Measurements from ENCODE around the gene ENPP7.

ENPP7 gene

DNA sequence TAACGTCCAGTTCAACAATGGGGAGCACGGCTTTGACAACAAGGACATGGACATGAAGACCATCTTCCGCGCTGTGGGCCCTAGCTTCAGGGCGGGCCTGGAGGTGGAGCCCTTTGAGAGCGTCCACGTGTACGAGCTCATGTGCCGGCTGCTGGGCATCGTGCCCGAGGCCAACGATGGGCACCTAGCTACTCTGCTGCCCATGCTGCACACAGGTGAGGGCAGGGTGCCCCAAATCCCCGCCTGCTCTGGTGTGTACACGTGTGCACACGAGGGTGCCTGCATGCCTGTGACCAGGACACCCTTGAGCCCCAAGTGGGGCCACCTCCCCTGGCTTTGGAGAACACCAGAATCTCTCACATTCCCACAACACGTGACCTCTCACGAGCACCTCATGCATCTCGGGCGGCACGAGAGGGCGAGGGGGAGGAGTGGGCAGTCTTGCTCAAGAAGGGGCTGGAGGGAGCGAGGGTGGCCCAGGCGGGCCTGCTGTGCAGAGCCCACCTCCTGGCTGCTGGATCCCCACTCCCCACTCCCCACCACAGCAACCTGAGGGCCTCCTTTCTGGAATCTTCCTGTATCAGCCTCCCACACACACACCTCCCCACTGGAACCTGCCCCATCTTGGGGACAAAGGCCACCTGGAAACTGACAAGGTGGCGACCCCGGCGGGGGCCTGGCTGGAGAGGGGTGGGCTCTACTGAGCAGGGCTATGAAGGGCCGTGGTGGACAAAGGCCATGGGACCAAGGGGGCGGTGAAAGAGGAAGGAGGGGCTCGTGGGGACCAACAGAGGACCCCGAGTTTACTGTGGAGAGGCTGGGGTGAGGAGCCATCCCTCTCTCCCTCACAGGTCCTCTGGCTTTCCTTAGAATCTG is 6.5 kb downstream of the ENPP7 start:
- no peaks in the 10 kb centered on the region for H3K27me3 ChIP-seq (ENCODE audit: insufficient read depth, low read depth, severe bottlenecking)
- no peak overlapping the region for H3K27ac ChIP-seq
- TF ChIP-seq, protein P1, sequence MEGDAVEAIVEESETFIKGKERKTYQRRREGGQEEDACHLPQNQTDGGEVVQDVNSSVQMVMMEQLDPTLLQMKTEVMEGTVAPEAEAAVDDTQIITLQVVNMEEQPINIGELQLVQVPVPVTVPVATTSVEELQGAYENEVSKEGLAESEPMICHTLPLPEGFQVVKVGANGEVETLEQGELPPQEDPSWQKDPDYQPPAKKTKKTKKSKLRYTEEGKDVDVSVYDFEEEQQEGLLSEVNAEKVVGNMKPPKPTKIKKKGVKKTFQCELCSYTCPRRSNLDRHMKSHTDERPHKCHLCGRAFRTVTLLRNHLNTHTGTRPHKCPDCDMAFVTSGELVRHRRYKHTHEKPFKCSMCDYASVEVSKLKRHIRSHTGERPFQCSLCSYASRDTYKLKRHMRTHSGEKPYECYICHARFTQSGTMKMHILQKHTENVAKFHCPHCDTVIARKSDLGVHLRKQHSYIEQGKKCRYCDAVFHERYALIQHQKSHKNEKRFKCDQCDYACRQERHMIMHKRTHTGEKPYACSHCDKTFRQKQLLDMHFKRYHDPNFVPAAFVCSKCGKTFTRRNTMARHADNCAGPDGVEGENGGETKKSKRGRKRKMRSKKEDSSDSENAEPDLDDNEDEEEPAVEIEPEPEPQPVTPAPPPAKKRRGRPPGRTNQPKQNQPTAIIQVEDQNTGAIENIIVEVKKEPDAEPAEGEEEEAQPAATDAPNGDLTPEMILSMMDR (IDR thresholded peaks at IDR 0.05; ENCODE audit: low read depth, low read length): no peak
- no peak for DNase-seq
- no peaks in the 10 kb centered on the region for H3K36me3 ChIP-seq
- H3K9me3 ChIP-seq (ENCODE audit: severe bottlenecking): no peaks in the 10 kb centered on the region
- no peak overlapping the region for H3K4me3 ChIP-seq (ENCODE audit: low read depth, low read length)

DNA sequence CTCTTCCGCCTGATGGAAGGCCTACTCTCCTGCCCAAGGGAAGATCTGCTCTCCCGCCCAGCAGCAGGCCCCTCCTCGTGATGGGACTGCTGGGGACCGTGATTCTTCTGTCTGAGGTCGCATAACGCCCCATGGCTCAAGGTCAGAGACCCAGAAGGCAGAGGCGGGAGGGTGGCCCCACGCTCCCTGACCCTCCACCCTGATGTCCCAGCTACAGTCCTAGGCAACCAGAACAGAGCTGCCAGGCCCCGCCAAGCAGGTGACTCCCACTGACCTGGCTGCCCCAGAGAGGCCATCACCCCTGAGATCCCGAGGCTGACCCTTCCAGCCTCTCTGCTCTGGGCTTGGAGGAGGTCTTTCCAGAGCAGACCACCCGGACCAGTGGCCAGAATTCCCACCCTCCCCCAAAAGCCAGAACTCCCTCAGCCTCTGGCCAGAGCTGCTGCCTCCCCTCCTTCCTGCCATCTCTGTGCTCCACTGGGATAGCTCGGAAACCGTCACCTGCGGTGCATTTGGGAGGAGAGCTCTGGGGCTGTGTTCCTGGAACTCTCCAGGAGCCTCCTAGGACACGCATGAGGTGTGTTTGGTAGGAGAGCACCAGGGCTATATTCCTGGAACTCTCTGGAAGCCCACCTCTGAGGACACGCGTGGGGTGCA is 7.3 kb downstream of the ENPP7 start:
- Histone ChIP-seq H3K9me3 (ENCODE audit: severe bottlenecking) (no peaks in the 10 kb centered on the region), H3K27me3 (ENCODE audit: insufficient read depth, low read depth, severe bottlenecking) (no peaks in the 10 kb centered on the region), H3K36me3 (no peaks in the 10 kb centered on the region), H3K4me3 (ENCODE audit: low read depth, low read length) (no peak overlapping the region), H3K27ac (no peak overlapping the region)
- no peak for DNase-seq
- TF ChIP-seq, protein P1 (IDR thresholded peaks at IDR 0.05; ENCODE audit: low read depth, low read length): no peak

- no peak for DNase-seq
- Histone ChIP-seq H3K9me3 (ENCODE audit: severe bottlenecking) (no peaks in the 10 kb centered on the region), H3K4me3 (ENCODE audit: low read depth, low read length) (no peak overlapping the region), H3K27ac (no peak overlapping the region), H3K36me3 (no peaks in the 10 kb centered on the region), H3K27me3 (ENCODE audit: insufficient read depth, low read depth, severe bottlenecking) (no peaks in the 10 kb centered on the region)
- TF ChIP-seq, protein P1 (IDR thresholded peaks at IDR 0.05; ENCODE audit: low read depth, low read length): no peak
These were observed 7.9 kb downstream of the ENPP7 start for GRCh38 chr17:79738643-79739042.

- Histone ChIP-seq H3K4me3 (ENCODE audit: low read depth, low read length) (no peak overlapping the region), H3K27me3 (ENCODE audit: insufficient read depth, low read depth, severe bottlenecking) (no peaks in the 10 kb centered on the region), H3K27ac (no peak overlapping the region), H3K9me3 (ENCODE audit: severe bottlenecking) (no peaks in the 10 kb centered on the region), H3K36me3 (no peaks in the 10 kb centered on the region)
- DNase-seq: no peak
- TF ChIP-seq, protein P1 (IDR thresholded peaks at IDR 0.05; ENCODE audit: low read depth, low read length): no peak
These were observed 8.7 kb downstream of the ENPP7 start for GRCh38 chr17:79739148-79740062.

DNA sequence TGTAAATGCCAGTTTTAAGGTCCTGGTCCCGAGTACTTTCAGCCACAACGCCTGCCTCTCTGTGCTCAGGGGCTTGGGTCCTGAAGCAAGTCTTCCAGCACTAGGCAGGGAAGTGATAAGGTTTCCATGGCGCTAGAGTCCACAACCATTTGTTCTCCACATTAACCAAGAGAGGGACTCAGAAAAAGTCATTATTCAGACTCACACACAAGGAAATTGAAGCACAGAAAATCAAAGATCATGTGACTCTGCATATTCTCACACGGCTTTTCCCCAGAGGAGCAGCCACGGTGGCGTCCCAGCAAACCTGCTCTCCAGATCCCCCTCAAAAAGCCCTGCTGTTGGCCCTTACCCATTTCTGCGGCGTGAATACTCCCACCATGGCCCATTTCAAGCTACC is 9.7 kb downstream of the ENPP7 start:
- TF ChIP-seq, protein P1 (IDR thresholded peaks at IDR 0.05; ENCODE audit: low read depth, low read length): no peak
- Histone ChIP-seq H3K36me3 (no peaks in the 10 kb centered on the region), H3K27me3 (ENCODE audit: insufficient read depth, low read depth, severe bottlenecking) (no peaks in the 10 kb centered on the region), H3K4me3 (ENCODE audit: low read depth, low read length) (no peak overlapping the region), H3K9me3 (ENCODE audit: severe bottlenecking) (no peaks in the 10 kb centered on the region), H3K27ac (no peak overlapping the region)
- DNase-seq: no peak

Data from WERI-Rb-1 (cell line).